PC-3 (cell line): ENCODE data around the gene CHST3.

Experiments
- CTCF ChIP-seq: fragments of 300-600 bp; sonication (generic); conservative IDR thresholded peaks from 2 replicates; pipeline ENCODE4 v1.5.1; 2017; ENCODE audit warnings: antibody characterized with exemption, low read depth, mild to moderate bottlenecking, low read length
- EZH2phosphoT487 ChIP-seq: fragments of 300-600 bp; sonication (generic); IDR thresholded peaks from 2 replicates; pipeline ENCODE4 v1.6.1; 2018; ENCODE audit warnings: mild to moderate bottlenecking, antibody characterized with exemption, low read length, borderline replicate concordance

- TF ChIP-seq CTCF, result no peak
- TF ChIP-seq EZH2phosphoT487, result no peak
These were observed 30.5 kb upstream of the CHST3 start for GRCh38 chr10:71933651-71934050.
